Cardiac atrium fibroblast (primary cell): ENCODE results near the gene POLR1F. TPM values are rescaled to one million over a fixed set of nuclear protein-coding genes. Genes with fewer than 3 reads are reported as not detected.

ENCODE experiments used
- total RNA-seq: library from RNA; depleted of rRNA; stranded (reverse); fragments of >200 nt; gene quantifications from 2 replicates; pipeline ENCODE4 v1.2.3, GENCODE V29; 2015

POLR1F gene
- total RNA-seq = 11.0 and 11.4 TPM in 2 replicates

GRCh38 chr7:19708397-19709248 is at the start of gene POLR1F:
POLR1F (minus strand) TSS chr7:19709037; CDS start chr7:19709016, 21 bp downstream.

Other genes starting within 250 kb of the POLR1F start
- not detected in 2 replicates for gene TMEM196, start 64.6 kb upstream of the POLR1F start, total RNA-seq